K562 (cell line): ENCODE measurements around the gene KLRF1. TPM values are rescaled to one million over a fixed set of nuclear protein-coding genes. Genes with fewer than 3 reads are reported as not detected.

Experiments
- ATAC-seq: fragments of 200-7000 bp; cut with Tn5 transposase; 3 replicates; pipeline ENCODE4 v1.9.1; 2020; ENCODE audit warnings: moderate library complexity
- BruUV-seq: library from RNA; stranded (reverse); fragments of 400-500 nt; replicated peaks from 2 replicates; lab custom pipeline; 2021; lab: Mats Ljungman, UMichigan
- CTCF ChIA-PET: fragments of 300-600 bp; formaldehyde crosslinking; extraction: SDS; loops from one replicate; lab custom pipeline; 2021; ENCODE audit warnings: low intra/inter-chr PET ratio; lab: Yijun Ruan, JAX
- POLR2A ChIA-PET: fragments of 300-600, 350-650 bp; sonication (Branson Sonifier 250); formaldehyde crosslinking; extraction: SDS; loops from one replicate; lab custom pipeline; 2021; ENCODE audit warnings: antibody characterized with exemption, inconsistent platforms; lab: Yijun Ruan, JAX
- DNase-seq, 4 experiments: peaks; one replicate each; pipeline versions ENCODE4 v3.0.0 to v3.0.0-alpha.2; 2011 to 2018; ENCODE audit warnings: low spot score in 3 of 4, mixed read lengths in 3 of 4; ENCODE audit errors: extremely low read depth in 1 of 4
- FAIRE-seq: peaks from 2 replicates; lab custom pipeline; 2011; peaks lifted over from hg19 to GRCh38; lab: Jason Lieb, UNC
- H2AFZ ChIP-seq: 2 replicates; pipeline ENCODE4 v1.6.0; 2011; ENCODE audit warnings: low read depth, low read length, control low read depth, inconsistent platforms
- H3K27ac ChIP-seq: fragments of 200-600 bp; 3 replicates; pipeline ENCODE4 v1.8.0; 2011; ENCODE audit warnings: low read depth, mild to moderate bottlenecking, control low read depth, inconsistent platforms, low read length, moderate library complexity, mixed read lengths; ENCODE audit errors: extremely low read depth
- H3K27me3 ChIP-seq, 2 experiments: fragments of 300-600 bp in 1 of 2; 2 replicates in 1 of 2; 3 replicates in 1 of 2; pipeline versions ENCODE4 v1.6.0 to v1.8.0; 2011; ENCODE audit warnings: inconsistent platforms in 2 of 2, low read length in 2 of 2, mild to moderate bottlenecking in 1 of 2, mixed read lengths in 1 of 2, moderate library complexity in 1 of 2; ENCODE audit not compliant: control insufficient read depth in 2 of 2, insufficient read depth in 2 of 2
- H3K36me3 ChIP-seq: fragments of 300-600 bp; 3 replicates; pipeline ENCODE4 v1.8.0; 2011; ENCODE audit warnings: mild to moderate bottlenecking, low read length, inconsistent platforms; ENCODE audit not compliant: control insufficient read depth, insufficient read depth
- H3K4me1 ChIP-seq, 2 experiments: fragments of 200-600 bp in 1 of 2; replicated peaks in 1 of 2; 2 replicates in 1 of 2; 3 replicates in 1 of 2; pipeline versions ENCODE4 v1.5.1 to v1.8.0; 2011; ENCODE audit warnings: inconsistent platforms in 2 of 2, low read length in 2 of 2, mild to moderate bottlenecking in 1 of 2, mixed read lengths in 1 of 2, moderate library complexity in 1 of 2; ENCODE audit not compliant: control insufficient read depth in 2 of 2, insufficient read depth in 2 of 2
- H3K4me2 ChIP-seq: 2 replicates; pipeline ENCODE4 v1.6.1; 2011; ENCODE audit warnings: low read length, control low read depth, inconsistent platforms, mixed read lengths; ENCODE audit not compliant: insufficient read depth
- H3K4me3 ChIP-seq: fragments of 200-600 bp; sonication (generic), shearing (Covaris generic); 2 replicates; pipeline ENCODE4 v1.5.1; 2016; ENCODE audit warnings: control low read depth, inconsistent platforms
- H3K79me2 ChIP-seq: fragments of 200-600 bp; 3 replicates; pipeline ENCODE4 v1.8.0; 2011; ENCODE audit warnings: low read length, inconsistent platforms; ENCODE audit not compliant: control insufficient read depth, insufficient read depth
- H3K9ac ChIP-seq, 2 experiments: 2 replicates each; pipeline versions ENCODE4 v1.6.0 to v1.6.1; 2011; ENCODE audit warnings: low read depth in 2 of 2, low read length in 2 of 2, control low read depth in 1 of 2, inconsistent platforms in 1 of 2, mild to moderate bottlenecking in 1 of 2, mixed read lengths in 1 of 2; ENCODE audit not compliant: insufficient read depth in 1 of 2
- H3K9me1 ChIP-seq: one replicate; pipeline ENCODE4 v1.6.0; 2011; ENCODE audit warnings: inconsistent platforms, mild to moderate bottlenecking, low read length, moderate library complexity; ENCODE audit not compliant: control insufficient read depth, insufficient read depth
- H3K9me3 ChIP-seq: replicated peaks from 2 replicates; pipeline ENCODE4 v1.5.1; 2011; ENCODE audit warnings: low read depth, low read length, inconsistent platforms; ENCODE audit not compliant: control insufficient read depth, insufficient read depth
- H4K20me1 ChIP-seq: replicated peaks from 2 replicates; pipeline ENCODE4 v1.6.1; 2011; ENCODE audit warnings: low read length, inconsistent platforms, mixed read lengths; ENCODE audit not compliant: control insufficient read depth, insufficient read depth
- DEAF1 ChIP-seq: fragments of 450-650 bp; formaldehyde crosslinking; IDR thresholded peaks from 2 replicates; pipeline ENCODE4 v1.4.0; 2020; ENCODE audit warnings: mild to moderate bottlenecking, moderate library complexity
- MAX ChIP-seq: sonication (generic); formaldehyde crosslinking; IDR thresholded peaks from 2 replicates; pipeline ENCODE4 v1.9.0; 2022; ENCODE audit warnings: mild to moderate bottlenecking, missing genetic modification reagents
- MBD1 ChIP-seq: fragments of 250-450 bp; sonication (Bioruptor Pico); IDR thresholded peaks from 2 replicates; pipeline ENCODE4 v1.8.0; 2022; ENCODE audit warnings: inconsistent platforms
- MITF ChIP-seq: IDR thresholded peaks from 2 replicates; pipeline ENCODE4 v1.6.1; 2014; ENCODE audit warnings: antibody characterized with exemption
- SMAD1 ChIP-seq: fragments of 150-350 bp; IDR thresholded peaks from 2 replicates; pipeline ENCODE4 v1.6.1; 2014; ENCODE audit warnings: low read length, low read depth; ENCODE audit not compliant: partially characterized antibody
- ZNF696 ChIP-seq: fragments of 250-450 bp; sonication (Bioruptor Pico); conservative IDR thresholded peaks from 2 replicates; pipeline ENCODE4 v1.4.0; 2020; ENCODE audit warnings: mild to moderate bottlenecking, moderate library complexity
- WGBS: fragments of 100-300 bp; shearing (Covaris generic); methylation state at CpG from one replicate; pipeline ENCODE4 v1.1.6; 2016; ENCODE audit warnings: low coverage, mixed read lengths; ENCODE audit not compliant: insufficient coverage; ENCODE audit errors: missing lambda C conversion rate; 5-methylcytosine and 5-hydroxymethylcytosine counted together
- in situ Hi-C: fragments of 300-500 bp; cut with MboI; formaldehyde crosslinking; loops from 4 replicates; pipeline ENCODE4 v1.15.0; 2018; ENCODE audit warnings: inconsistent platforms, mixed read lengths
- intact Hi-C: fragments of 100-400 bp; cut with micrococcal nuclease; formaldehyde crosslinking; loops from 2 replicates; pipeline ENCODE4 v1.14.2; 2022
- polyA plus RNA-seq, 8 experiments: library from polyadenylated mRNA; depleted of rRNA in 4 of 8; stranded (reverse) in 5 of 8; unstranded in 3 of 8; fragments of >200 nt; fragmentation: Nextera tagmentation in 2 of 8; fragmentation: Illumina TruSeq in 1 of 8; extraction: Ambion mirVana in 2 of 8; extraction: Trizol in 1 of 8; gene quantifications; 2 replicates each; pipeline versions ENCODE4 v1.2.1 to v1.2.3, GENCODE V29; 2011 to 2014; ENCODE audit warnings: inconsistent platforms in 1 of 8, missing spikeins in 1 of 8
- total RNA-seq, 7 experiments: library from RNA; depleted of rRNA in 6 of 7; stranded (reverse); fragments of >200 nt in 6 of 7; fragmentation: Illumina TruSeq in 2 of 7; extraction: Trizol in 2 of 7; gene quantifications; 2 replicates each; pipeline versions ENCODE4 v1.2.1 to v1.2.3, GENCODE V29; 2011 to 2021; ENCODE audit warnings: low replicate concordance in 1 of 7

Gene KLRF1
- total and polyA plus RNA-seq, 9 of the 15 experiments (the other 6 are each of a cell fraction or from before 2014, with no cell fraction given) = 0.48 to 1.8 (median 1.1) TPM

- no peak for DNase-seq
- Histone ChIP-seq H3K9me1 (no peaks in the 10 kb centered on the region), H3K27me3 (no peaks in the 10 kb centered on the region), H3K79me2 (no peaks in the 10 kb centered on the region), H3K36me3 (no peaks in the 10 kb centered on the region), H3K9ac (no peak overlapping the region), H3K4me1 (no peaks in the 10 kb centered on the region), H4K20me1 (no peaks in the 10 kb centered on the region), H3K27ac (no peak overlapping the region), H2AFZ (no peak overlapping the region), H3K9me3 (no peaks in the 10 kb centered on the region; the same call in 1 of the 2 replicates), H3K4me2 (no peak overlapping the region)
- ChIA-PET POLR2A (no interaction called here), CTCF (no interaction called here)
- BruUV-seq = no TSS peak
- intact Hi-C loops = no loop called here
- FAIRE-seq = no peak
- in situ Hi-C loops = no loop called here
- no peak for ATAC-seq
- WGBS = 82% methylated on average over 3 of the region's 3 CpGs
- no peak for TF ChIP-seq MAX
- TF ChIP-seq MITF = no peak
- no peak for TF ChIP-seq SMAD1
- no peak for TF ChIP-seq MBD1
- no peak for TF ChIP-seq DEAF1 (CRISPR knock-in tag)
- no peak for TF ChIP-seq ZNF696 (CRISPR knock-in tag)
- TF ChIP-seq, all 486 proteins: peak for 0
- no peak overlapping the region for H3K4me3 ChIP-seq
Observed at GRCh38 chr12:9784816-9785215, 42.5 kb upstream of the KLRF1 start.
